Measurements from ENCODE around the gene AK8.

- TF ChIP-seq POLR2A (IDR thresholded peaks at IDR 0.05), result no peak
- TF ChIP-seq CTCF (IDR thresholded peaks at IDR 0.05), result no peak
Measured at GRCh38 chr9:132875159-132875558, 2.9 kb downstream of the AK8 start.
